H1 (cell line): ENCODE data around the gene FADS6. TPM values are rescaled to one million over a fixed set of nuclear protein-coding genes. Genes with fewer than 3 reads are reported as not detected.

ENCODE experiments used
- SIRT6 ChIP-seq: IDR thresholded peaks from one replicate; pipeline ENCODE4 v1.7.1; 2012; ENCODE audit warnings: low read length, inconsistent platforms
- YY1 ChIP-seq: IDR thresholded peaks from 2 replicates; pipeline ENCODE4 v1.6.1; 2011; ENCODE audit warnings: low read depth, mild to moderate bottlenecking, low read length
- polyA plus RNA-seq, 7 experiments: library from polyadenylated mRNA; depleted of rRNA in 3 of 7; stranded (reverse) in 5 of 7; unstranded in 2 of 7; fragments of >200 nt in 5 of 7; fragments of 200-250 nt in 2 of 7; gene quantifications; 1 replicate in 5 of 7; 2 replicates in 1 of 7; 4 replicates in 1 of 7; pipeline versions ENCODE4 v1.2.1 to v1.2.3, GENCODE V29; 2011 to 2013; ENCODE audit warnings: missing spikeins in 2 of 7, mixed read lengths in 2 of 7
- total RNA-seq: library from RNA; stranded (reverse); fragmentation: NEBNext Ultra II Directional; extraction: Animal tissue kit (Norgen Biotek cat#: 25700); gene quantifications from 2 replicates; pipeline ENCODE4 v1.2.1, GENCODE V29; 2021

FADS6 gene
- total and polyA plus RNA-seq, 2 of the 8 experiments (the other 6 are each of a cell fraction or from before 2014, with no cell fraction given): 0.56 to 2.5 TPM

GRCh38 chr17:74840989-74841666 lies 52.3 kb downstream of the FADS6 start (continued):
- TF ChIP-seq YY1 (no peak), SIRT6 (no peak)
- TF ChIP-seq, all 59 proteins: peak for 0
